B cell (primary cell): ENCODE results near the gene KTN1. TPM values are rescaled to one million over a fixed set of nuclear protein-coding genes. Genes with fewer than 3 reads are reported as not detected.

ENCODE experiments used
- ATAC-seq: fragments of 200-7000 bp; cut with Tn5 transposase; one replicate; pipeline ENCODE4 v1.10.0; 2021; ENCODE audit warnings: low read depth, mild to moderate bottlenecking, moderate number of reproducible peaks, moderate library complexity
- CTCF ChIA-PET: fragments of 350-600 bp; sonication (Branson Sonifier 250); formaldehyde crosslinking; loops from one replicate; lab custom pipeline; 2021; ENCODE audit warnings: antibody characterized with exemption, inconsistent platforms; lab: Charles Lee
- POLR2A ChIA-PET: fragments of 350-600 bp; sonication (Branson Sonifier 250); formaldehyde crosslinking; loops from one replicate; lab custom pipeline; 2021; ENCODE audit warnings: antibody characterized with exemption; lab: Charles Lee
- DNase-seq: peaks from one replicate; pipeline ENCODE4 v3.0.0; 2013
- H2AFZ ChIP-seq: 2 replicates; pipeline ENCODE4 v1.6.1; 2012; ENCODE audit warnings: mild to moderate bottlenecking, low read depth, low read length; ENCODE audit not compliant: insufficient read depth, poor library complexity, severe bottlenecking
- H3K27ac ChIP-seq, 2 donors: 1 replicate in 1 of 2; 2 replicates in 1 of 2; pipeline ENCODE4 v1.5.1; 2012 to 2013; ENCODE audit warnings: low read length in 2 of 2, mild to moderate bottlenecking in 2 of 2, moderate library complexity in 1 of 2
- H3K27me3 ChIP-seq, 4 experiments: fragments of 200-600 bp in 1 of 4; sonication (generic) in 1 of 4; replicated peaks in 1 of 4; 1 replicate in 2 of 4; 2 replicates in 2 of 4; pipeline versions ENCODE4 v1.6.1 to v1.7.0; 2013 to 2016; ENCODE audit warnings: low read length in 3 of 4, mild to moderate bottlenecking in 2 of 4, mixed read lengths in 1 of 4, moderate library complexity in 1 of 4; ENCODE audit not compliant: insufficient read depth in 4 of 4, control insufficient read depth in 3 of 4; ENCODE audit errors: control extremely low read depth in 1 of 4
- H3K36me3 ChIP-seq, 2 experiments: replicated peaks in 1 of 2; 1 replicate in 1 of 2; 2 replicates in 1 of 2; pipeline versions ENCODE4 v1.6.1 to v1.7.1; 2013; ENCODE audit warnings: low read length in 1 of 2; ENCODE audit not compliant: insufficient read depth in 2 of 2, control insufficient read depth in 1 of 2; ENCODE audit errors: control extremely low read depth in 1 of 2, extremely low read depth in 1 of 2
- H3K4me1 ChIP-seq, 2 donors: fragments of 200-600 bp in 1 of 2; sonication (generic) in 1 of 2; 1 replicate in 1 of 2; 2 replicates in 1 of 2; pipeline versions ENCODE4 v1.5.1 to v1.6.1; 2013 to 2017; ENCODE audit warnings: low read length in 2 of 2; ENCODE audit not compliant: control insufficient read depth in 2 of 2, insufficient read depth in 2 of 2
- H3K4me2 ChIP-seq: replicated peaks from 2 replicates; pipeline ENCODE3; 2012; ENCODE audit warnings: mild to moderate bottlenecking, low read depth, low read length; ENCODE audit not compliant: poor library complexity, severe bottlenecking
- H3K4me3 ChIP-seq, 5 experiments: fragments of 200-600 bp in 1 of 5; sonication (generic) in 1 of 5; 1 replicate in 3 of 5; 2 replicates in 2 of 5; pipeline versions ENCODE4 v1.5.1 to v1.7.0; 2011 to 2016; ENCODE audit warnings: low read length in 4 of 5, mild to moderate bottlenecking in 4 of 5, low read depth in 2 of 5, control low read depth in 1 of 5, moderate library complexity in 1 of 5; ENCODE audit not compliant: insufficient read depth in 1 of 5; ENCODE audit errors: control extremely low read depth in 1 of 5, extremely low read depth in 1 of 5
- H3K79me2 ChIP-seq: fragments of 200-600 bp; sonication (generic); one replicate; pipeline ENCODE4 v1.6.0; 2016; ENCODE audit warnings: low read length; ENCODE audit not compliant: control insufficient read depth, insufficient read depth
- H3K9ac ChIP-seq: fragments of 200-600 bp; sonication (generic); 2 replicates; pipeline ENCODE4 v1.6.1; 2017; ENCODE audit warnings: mild to moderate bottlenecking, low read length, moderate library complexity
- H3K9me3 ChIP-seq, 3 donors: one replicate each; pipeline versions ENCODE4 v1.6.1 to v1.7.1; 2013; ENCODE audit warnings: low read length in 2 of 3; ENCODE audit not compliant: control insufficient read depth in 2 of 3, insufficient read depth in 1 of 3; ENCODE audit errors: control extremely low read depth in 1 of 3
- H4K20me1 ChIP-seq: 2 replicates; pipeline ENCODE4 v1.6.0; 2012; ENCODE audit warnings: mild to moderate bottlenecking, low read length; ENCODE audit not compliant: insufficient read depth, control insufficient read depth, poor library complexity, severe bottlenecking
- H3K27ac Mint-ChIP-seq: one replicate; pipeline ENCODE4 v1.8.0; 2021; ENCODE audit warnings: mixed read lengths
- H3K27me3 Mint-ChIP-seq: one replicate; pipeline ENCODE4 v1.8.0; 2021; ENCODE audit warnings: mixed read lengths
- H3K4me1 Mint-ChIP-seq: one replicate; pipeline ENCODE4 v1.8.0; 2021; ENCODE audit warnings: mixed read lengths
- H3K4me3 Mint-ChIP-seq: one replicate; pipeline ENCODE4 v1.8.0; 2021; ENCODE audit warnings: mixed read lengths
- H3K9me3 Mint-ChIP-seq: one replicate; pipeline ENCODE4 v1.8.0; 2022; ENCODE audit warnings: mixed read lengths; ENCODE audit not compliant: insufficient read depth
- EZH2 ChIP-seq: IDR thresholded peaks from 2 replicates; pipeline ENCODE4 v1.6.1; 2012; ENCODE audit warnings: borderline replicate concordance, low read depth, mild to moderate bottlenecking, moderate library complexity, low read length; ENCODE audit not compliant: insufficient read depth, poor library complexity, severe bottlenecking
- WGBS: methylation state at CpG from one replicate; pipeline ENCODE4 v1.1.5; 2013; ENCODE audit warnings: missing lambda C conversion rate; ENCODE audit not compliant: insufficient coverage; 5-methylcytosine and 5-hydroxymethylcytosine counted together
- intact Hi-C: fragments of 100-400 bp; cut with micrococcal nuclease; formaldehyde crosslinking; loops from one replicate; pipeline ENCODE4 v1.10.0; 2022
- polyA plus RNA-seq: library from polyadenylated mRNA; depleted of rRNA; stranded (reverse); fragments of >200 nt; gene quantifications from 2 replicates; pipeline ENCODE4 v1.2.3, GENCODE V29; 2012
- total RNA-seq, 2 donors: library from RNA; stranded (reverse); fragments of 120-200 nt in 1 of 2; gene quantifications; 1 replicate in 1 of 2; 2 replicates in 1 of 2; pipeline versions ENCODE4 v1.2.3 to v1.2.4, GENCODE V29; 2013 to 2022
- TF ChIP-seq, protein P1 (sequence below): fragments of 200-600 bp; IDR thresholded peaks from one replicate; pipeline ENCODE4 v1.8.0; 2022; ENCODE audit warnings: antibody characterized with exemption, mild to moderate bottlenecking

The KTN1 gene
- total and polyA plus RNA-seq, 2 donors (not counting 1 experiment from before 2014, with no cell fraction given) = 25.8 to 123 TPM

DNA sequence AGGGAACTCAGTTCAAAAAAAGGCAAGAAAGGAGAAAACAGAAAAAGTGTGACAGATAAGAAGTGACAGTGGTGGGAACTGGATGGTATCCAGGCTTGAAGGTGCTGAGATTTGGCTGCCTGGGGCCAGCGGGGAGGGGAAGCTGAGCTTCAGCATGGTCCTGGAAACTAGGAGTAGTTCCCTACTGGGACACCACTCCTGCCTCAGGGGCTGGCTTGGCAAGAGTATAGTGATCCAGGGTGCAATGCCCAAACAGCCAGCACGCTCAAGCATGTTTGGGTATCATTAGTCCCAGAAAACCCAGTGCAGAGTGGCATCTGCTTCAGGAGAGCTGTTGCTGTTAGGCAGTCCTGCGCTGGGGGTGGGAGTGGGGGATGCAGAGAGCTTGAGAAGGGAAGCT lies 49.5 kb upstream of the KTN1 start:
- Histone ChIP-seq H3K9me3 (peaks cover 0 to 2% (median 0%) of the 10 kb centered on the region in 3 donors), H3K4me2 (no peak overlapping the region), H3K9ac (no peak overlapping the region), H3K27me3 (no peaks in the 10 kb centered on the region), H3K79me2 (no peaks in the 10 kb centered on the region), H3K36me3 (no peaks in the 10 kb centered on the region), H3K4me3 (no peak overlapping the region), H4K20me1 (no peaks in the 10 kb centered on the region), H3K27ac (no peak overlapping the region), H3K4me1 (no peaks in the 10 kb centered on the region), H2AFZ (no peak overlapping the region)
- TF ChIP-seq, protein P1, sequence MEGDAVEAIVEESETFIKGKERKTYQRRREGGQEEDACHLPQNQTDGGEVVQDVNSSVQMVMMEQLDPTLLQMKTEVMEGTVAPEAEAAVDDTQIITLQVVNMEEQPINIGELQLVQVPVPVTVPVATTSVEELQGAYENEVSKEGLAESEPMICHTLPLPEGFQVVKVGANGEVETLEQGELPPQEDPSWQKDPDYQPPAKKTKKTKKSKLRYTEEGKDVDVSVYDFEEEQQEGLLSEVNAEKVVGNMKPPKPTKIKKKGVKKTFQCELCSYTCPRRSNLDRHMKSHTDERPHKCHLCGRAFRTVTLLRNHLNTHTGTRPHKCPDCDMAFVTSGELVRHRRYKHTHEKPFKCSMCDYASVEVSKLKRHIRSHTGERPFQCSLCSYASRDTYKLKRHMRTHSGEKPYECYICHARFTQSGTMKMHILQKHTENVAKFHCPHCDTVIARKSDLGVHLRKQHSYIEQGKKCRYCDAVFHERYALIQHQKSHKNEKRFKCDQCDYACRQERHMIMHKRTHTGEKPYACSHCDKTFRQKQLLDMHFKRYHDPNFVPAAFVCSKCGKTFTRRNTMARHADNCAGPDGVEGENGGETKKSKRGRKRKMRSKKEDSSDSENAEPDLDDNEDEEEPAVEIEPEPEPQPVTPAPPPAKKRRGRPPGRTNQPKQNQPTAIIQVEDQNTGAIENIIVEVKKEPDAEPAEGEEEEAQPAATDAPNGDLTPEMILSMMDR = no peak
- Mint-ChIP-seq H3K4me3 (no peak overlapping the region), H3K27me3 (peaks cover 12% of the 10 kb centered on the region), H3K4me1 (no peaks in the 10 kb centered on the region), H3K9me3 (no peaks in the 10 kb centered on the region), H3K27ac (no peak overlapping the region)
- ATAC-seq = no peak
- ChIA-PET POLR2A (no interaction called here), CTCF (no interaction called here)
- WGBS = 86% methylated on average over 3 of the region's 3 CpGs
- intact Hi-C loops = no loop called here
- DNase-seq = no peak

DNA sequence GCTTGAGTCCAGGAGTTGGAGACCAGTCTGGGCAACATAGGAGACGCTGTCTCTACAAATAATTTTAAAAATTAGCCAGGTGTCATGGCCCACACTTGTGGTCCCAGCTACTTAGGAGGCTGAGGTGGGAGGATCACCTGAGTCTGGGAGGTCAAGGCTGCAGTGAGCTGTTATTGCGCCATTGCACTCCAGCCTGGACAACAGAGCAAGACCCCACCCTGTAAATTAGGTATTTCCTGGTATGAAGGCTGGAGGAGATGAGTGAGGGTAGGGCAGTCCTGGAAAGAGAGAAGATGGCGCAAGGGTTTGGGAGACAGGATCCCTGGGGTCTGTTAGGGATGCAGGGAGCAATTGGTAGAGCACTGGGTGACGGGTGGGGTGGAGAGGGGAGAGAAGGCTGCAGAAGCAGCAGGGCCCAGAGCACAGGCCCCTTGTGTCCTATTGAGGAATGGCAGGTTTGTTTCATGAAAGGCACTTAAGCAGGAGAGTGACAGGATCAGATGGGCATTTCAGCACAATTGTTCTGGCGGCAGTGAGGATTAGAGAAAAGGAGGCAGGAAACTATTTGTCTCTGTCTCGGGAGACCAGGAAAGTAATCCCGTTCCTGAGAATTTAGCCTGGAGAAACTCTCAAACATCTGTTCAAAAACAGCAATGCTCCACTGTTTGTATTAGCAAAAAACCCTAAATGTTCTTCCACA lies 47.2 kb upstream of the KTN1 start:
- intact Hi-C loops = no loop called here
- POLR2A ChIA-PET = no interaction called here
- Histone ChIP-seq H3K27me3 (no peaks in the 10 kb centered on the region), H3K9ac (no peak overlapping the region), H3K9me3 (peaks cover 2 to 9% (median 3%) of the 10 kb centered on the region in 3 donors), H3K4me2 (no peak overlapping the region), H3K27ac (no peak overlapping the region), H2AFZ (no peak overlapping the region), H3K4me3 (no peak overlapping the region), H3K79me2 (no peaks in the 10 kb centered on the region), H3K4me1 (no peaks in the 10 kb centered on the region), H4K20me1 (no peaks in the 10 kb centered on the region), H3K36me3 (no peaks in the 10 kb centered on the region)
- no peak overlapping the region for H3K4me3 Mint-ChIP-seq
- DNase-seq (no peak), ATAC-seq (no peak)
- CTCF ChIA-PET = no interaction called here
- TF ChIP-seq EZH2 = no peak
- TF ChIP-seq, protein P1 = no peak
- WGBS = 89% methylated on average over 4 of the region's 7 CpGs
- H3K27me3 Mint-ChIP-seq = peaks cover 12% of the 10 kb centered on the region
- H3K9me3 Mint-ChIP-seq = peaks cover 2% of the 10 kb centered on the region
- no peaks in the 10 kb centered on the region for H3K4me1 Mint-ChIP-seq
- H3K27ac Mint-ChIP-seq = no peak overlapping the region
